Daoy (cell line): Measurements from ENCODE around the gene SLC2A4RG. TPM values are rescaled to one million over a fixed set of nuclear protein-coding genes. Genes with fewer than 3 reads are reported as not detected.

Experiments used
- DNase-seq: peaks from one replicate; pipeline ENCODE4 v3.0.0-alpha.2; 2015; ENCODE audit warnings: low read depth
- total RNA-seq: library from RNA; depleted of rRNA; stranded (reverse); fragments of >200 nt; shearing (Covaris generic); gene quantifications from 2 replicates; pipeline ENCODE4 v1.2.3, GENCODE V29; 2014

Gene SLC2A4RG
- total RNA-seq, 1 experiment from 2014 or later: 14.6 TPM

DNA sequence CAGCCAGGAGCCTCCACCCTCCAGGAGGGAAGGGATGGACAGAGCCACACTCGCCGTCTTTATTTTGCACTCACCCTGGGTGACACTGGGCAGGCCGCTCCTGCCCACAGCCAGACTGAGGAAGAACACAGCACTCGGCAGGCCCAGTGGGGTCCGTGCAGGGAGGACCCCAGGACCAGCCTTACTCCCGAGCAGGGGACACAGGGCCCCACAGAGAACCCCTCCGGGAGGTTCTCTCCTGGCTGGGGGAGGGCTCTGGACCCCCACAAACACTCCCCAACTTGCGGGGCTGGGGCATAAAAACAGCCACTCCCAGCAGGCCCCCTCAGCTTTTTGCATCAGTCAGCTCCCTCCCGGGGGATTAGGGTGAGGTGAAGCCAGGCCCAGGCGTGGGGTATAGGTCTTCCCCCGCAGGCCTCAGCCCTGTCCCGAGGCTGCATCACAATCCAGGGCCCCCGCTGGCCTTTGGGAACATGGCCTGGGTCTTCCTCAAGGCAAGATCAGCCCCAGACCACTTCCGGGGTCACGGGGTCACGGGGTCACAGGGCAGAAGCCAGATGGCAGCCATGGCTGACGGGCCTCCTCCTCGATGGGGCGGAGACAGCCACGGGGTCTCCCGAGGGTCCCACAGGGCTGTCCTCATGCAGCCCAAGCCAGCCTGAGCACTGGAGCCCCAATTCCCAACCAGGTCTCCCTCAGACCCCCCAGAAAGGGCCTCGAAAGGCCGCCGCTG lies 39.9 kb upstream of the SLC2A4RG start:
- DNase-seq: no peak

DNA sequence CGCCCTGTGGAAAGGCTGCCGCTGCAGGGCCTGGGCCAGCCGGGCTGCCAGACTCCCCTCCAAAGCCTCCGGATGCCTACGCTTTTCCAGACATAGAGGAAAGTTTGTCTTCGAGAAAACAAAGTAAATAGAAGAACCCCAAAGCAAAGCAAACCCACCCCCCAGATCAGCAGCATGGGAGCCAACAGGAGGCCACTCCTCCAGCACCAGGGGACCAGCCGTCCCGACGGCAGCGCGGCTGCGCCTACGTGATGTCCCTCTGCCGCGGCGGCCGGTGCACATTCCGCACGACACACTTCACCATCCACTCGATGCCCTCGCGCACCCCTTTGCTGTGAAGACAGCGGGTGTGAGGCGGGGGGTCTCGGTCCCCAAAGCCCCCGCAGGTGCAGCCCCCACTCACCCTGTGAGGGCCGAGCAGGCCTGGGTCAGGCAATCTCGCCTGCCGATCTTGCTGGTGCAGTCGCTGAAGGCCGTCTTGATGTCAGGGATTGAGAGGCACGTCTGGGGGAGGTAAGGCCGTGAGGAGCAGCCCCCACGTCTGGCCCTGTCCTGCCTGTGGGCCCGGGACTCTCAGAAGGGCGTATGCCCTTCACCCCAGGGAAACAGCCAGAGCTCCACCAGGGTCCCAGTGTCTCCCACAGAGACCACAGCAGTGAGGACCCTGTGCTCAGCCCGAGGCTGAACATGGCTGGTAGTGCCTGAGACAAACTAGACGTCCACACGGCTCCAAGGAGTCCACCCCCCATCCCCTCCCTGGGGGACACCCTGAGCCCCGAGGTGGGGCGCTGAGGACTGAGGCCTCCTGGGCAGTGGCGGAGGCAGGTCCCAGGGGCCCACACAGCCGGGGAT lies 39.2 kb upstream of the SLC2A4RG start:
- no peak for DNase-seq

DNA sequence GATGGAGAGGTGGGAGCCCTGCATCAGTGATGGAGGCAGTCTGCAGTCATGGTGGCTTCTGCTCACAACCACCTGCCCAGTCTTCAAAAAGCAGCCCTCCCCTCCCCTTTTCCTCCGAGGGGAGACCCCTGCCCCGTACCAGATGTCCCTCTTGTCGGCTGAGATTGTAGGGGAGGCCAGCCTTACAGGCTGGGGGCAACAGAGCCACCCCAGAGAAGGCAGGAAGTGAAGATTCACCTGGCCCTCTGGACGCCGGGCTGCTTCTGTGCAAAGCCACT lies 38.6 kb upstream of the SLC2A4RG start:
- DNase-seq: no peak

DNA sequence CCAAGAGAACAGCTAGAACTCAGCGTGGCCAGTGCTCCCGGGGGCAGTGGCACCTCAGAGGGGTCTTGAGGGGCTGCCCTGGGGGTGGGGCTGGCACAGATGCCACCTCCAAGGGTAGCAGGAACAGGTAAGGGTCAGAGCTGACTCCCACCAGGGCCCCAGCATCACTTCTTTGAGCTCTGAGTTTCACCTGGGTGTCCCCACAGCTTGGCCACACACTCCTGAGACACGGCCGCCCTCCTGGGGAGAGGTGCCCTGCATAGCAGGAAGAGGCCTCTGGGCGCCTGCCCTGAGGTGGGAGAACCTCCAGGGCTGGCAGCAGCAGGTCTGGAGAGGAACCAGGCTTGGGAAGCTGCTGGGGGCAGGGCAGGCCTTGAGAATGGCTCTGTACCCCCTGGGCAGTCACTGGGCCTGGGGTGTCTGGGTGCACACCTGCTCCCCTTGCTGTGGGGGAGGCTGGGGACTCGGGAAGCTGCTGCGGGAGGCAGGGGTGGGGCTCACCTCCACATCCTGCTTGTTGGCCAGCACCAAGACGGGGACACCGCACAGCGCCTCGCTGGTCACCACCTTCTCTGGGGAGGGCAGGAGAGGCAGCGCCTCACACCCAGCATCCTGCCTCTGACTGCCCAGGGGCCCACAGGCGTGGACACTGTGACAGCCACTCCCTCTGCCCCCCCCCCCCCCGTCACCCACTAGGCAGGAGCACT lies 38.1 kb upstream of the SLC2A4RG start:
- DNase-seq: no peak

DNA sequence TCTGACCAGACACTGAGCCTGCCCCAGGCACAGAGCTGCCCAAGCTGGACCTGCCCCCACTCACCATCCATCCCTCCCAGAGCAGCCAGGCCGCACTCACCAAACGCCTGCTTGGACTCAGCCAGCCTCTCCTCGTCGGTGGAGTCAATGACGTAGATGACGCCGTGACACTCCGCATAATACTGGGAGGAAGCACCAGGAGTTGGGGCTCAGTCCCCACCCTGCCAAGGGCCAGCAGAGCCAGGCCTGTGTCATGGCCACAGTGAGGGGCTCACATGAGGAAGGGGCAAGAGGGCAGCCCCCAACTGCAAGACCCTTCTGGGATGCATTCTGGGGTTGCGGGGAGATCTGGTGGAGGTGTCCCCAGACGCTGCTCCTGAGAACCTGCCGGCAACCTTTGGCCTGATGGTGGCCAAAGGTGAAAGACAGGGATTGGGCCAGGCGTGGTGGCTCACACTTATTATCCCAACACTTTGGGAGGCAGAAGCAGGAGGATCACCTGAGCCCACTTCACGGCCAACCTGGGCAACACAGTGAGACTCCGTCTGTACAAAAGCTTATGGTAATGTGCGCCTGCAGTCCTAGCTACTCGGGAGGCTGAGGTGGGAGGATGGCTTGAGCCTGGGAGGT lies 37.4 kb upstream of the SLC2A4RG start:
- DNase-seq: no peak

DNA sequence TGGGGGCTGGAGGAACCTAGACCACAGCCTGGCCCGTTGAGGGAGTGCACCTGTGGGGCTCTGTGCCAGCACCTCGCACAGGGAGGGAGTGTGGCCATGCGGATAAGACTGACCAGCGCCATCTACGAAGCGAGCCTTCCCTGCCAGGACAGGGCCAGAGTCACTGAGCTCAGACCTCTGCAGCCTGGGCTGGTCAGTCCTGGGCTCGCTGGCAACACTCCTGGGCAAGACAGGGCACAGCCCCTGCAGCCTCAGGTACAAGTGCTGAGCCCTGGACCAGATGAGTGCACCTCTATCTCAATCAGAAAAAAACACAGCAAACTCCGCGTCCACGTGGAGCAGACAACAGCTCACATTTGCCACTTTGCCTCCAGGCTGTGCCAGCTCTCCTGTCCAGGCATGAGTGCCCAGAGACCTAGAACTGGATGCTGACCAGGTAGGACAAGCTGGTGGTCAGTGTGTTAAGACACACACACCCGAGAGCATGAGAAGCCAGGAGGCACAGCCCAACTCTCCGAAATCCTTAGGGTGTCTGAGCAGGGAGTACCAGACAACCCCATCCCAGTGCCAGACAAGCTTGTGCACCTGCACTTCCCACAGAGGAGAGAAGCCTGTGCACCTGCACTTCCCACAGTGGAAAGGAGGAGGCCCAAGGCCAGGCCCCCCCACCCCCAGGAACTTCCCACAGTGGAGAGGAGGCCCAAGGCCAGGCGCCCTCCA lies 36.7 kb upstream of the SLC2A4RG start:
- no peak for DNase-seq

DNA sequence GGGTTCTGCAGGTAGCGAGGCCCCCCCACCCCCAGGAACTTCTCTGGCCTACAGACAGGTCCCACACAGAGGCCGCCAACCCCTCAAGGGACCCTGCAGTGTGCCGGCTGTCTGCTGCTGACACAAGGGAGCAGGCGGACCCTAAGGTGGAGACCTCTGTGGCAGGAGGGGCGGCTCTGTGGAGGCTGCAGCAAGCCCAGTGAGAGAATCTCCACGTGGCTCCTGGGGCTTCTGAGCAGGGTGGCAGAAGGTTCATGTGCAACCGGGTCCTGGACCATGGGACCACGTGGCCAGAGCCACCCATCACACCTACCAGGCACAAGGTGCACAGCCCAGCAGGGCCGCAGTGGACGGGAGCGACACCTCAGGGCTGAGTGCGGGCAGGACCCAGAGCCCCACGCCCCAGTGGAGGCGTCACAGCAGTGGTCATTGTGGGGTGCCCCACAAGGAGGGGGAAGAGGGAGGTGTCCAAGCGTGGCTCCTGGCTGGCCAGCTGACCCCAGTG lies 36.1 kb upstream of the SLC2A4RG start:
- no peak for DNase-seq

DNA sequence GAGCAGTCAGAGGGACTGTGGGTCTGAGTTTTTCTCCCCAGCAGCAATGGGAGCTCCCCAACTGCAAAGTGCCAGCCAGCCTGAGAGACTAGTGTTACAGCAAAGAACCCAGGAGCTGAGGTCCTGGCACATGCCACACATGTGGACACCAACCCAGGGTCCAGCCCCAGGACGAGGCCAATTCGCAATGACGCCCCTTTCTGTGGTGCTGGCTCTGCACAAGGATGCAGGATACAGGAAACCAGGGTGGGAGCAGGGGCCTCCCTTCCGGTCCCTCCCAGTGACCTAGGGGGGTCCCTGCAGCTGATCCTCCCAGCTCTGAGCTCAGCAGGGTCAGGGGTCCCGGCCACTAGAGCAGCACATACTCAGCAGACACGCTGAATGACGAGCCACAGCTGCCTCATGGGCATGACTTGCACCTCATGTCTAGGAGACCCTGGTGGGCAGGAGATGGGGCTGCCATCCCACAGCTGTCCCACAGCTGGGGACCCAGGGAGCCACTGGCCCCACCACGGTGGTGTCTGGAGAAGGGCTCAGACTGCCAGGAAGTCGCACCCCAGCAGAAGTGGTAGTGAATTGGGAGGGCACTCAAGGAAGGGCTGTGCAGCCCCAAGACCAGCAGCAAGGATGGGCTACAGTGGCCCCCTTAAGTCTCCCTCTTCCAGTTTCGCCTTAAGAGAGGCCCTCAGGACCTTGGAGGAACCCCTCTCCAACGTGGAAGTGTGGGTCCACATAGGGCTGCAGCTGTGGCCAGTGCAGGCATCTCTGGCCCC lies 35.4 kb upstream of the SLC2A4RG start:
- DNase-seq: no peak

DNA sequence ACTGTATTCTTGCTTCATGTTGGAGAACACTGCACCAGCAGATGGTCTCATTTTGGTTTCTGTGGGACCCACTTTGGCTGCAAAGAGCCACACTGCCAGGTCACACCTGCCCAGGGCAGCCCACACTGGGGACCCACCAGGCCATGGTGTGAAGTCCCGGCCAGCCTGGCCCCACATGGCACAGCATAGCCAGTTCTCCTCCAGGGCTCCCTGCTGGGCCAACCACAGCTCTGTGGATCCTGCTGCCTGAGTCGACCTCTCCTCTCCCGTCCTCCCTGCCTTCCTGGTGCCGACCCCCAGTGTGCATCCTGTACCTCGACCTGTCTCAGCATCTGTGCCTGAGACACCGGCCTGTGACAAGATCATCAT lies 34.8 kb upstream of the SLC2A4RG start:
- no peak for DNase-seq

DNA sequence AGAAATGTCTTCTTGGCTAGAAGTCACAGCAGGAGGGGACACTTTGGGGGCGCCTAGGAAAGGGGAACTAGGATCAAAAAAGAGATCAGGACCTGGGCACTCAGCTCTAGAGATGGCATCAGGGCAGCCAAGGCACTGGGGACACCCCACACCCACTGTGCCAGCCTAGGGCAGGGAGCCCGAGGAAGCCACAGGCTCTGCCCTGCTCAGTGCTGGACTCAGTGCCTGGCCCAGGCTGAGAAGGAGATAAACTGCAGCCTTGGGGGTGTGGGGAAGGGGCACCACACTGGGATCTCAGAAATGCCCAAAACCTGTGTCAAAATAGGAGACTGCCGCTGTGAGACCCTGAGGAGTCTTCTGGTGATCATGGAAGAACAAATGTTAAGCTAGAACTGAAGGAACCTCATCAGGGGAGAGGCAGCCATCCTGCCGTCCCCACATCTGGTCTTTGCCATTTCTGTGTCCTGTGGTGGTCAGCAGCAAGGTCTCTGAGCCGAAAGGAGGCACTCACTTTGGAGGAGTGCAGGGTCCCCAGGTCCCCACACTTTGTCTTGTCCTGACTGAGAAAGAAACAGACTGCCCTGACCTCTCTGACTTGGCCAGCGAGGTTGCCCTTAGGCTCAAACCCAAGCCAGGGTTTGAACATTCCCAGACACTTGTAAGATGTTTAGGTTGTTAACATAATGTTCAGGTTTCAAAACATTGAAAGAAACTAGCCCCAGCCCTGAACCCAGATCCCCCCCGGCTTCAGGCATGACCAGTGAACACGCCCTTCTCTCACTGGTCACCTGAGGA lies 34.1 kb upstream of the SLC2A4RG start:
- no peak for DNase-seq

DNA sequence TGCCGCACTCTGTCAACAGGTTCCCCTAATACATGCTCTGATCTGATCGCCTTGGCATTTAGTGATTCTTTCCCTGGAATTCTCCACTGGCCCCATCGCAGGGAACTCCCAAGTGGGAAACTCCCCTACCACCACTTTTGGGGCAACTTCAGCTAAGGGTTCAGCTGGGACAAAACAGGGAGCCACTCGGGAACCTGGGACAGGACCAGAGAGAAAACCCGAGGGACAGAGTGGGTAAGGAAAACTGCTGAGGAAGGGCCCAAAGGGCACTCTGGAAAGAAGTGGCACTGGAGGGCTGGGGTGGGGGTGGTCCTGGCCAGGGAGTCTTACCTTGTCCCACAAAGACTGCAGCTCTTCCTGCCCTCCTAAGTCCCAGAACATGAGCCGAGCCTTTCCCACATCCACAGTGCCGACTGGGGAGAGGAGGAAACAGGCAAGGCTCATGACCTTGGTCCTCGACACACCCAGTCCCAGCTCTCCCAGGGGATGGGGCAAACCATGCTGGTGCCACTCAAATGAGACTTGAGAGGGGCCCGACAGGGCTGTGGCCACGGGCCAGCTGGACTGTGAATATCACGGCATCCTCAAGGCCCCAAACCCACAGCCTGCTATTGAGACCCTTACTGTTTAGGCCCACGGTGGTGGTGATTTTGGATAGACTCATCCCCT lies 33.4 kb upstream of the SLC2A4RG start:
- DNase-seq: no peak

DNA sequence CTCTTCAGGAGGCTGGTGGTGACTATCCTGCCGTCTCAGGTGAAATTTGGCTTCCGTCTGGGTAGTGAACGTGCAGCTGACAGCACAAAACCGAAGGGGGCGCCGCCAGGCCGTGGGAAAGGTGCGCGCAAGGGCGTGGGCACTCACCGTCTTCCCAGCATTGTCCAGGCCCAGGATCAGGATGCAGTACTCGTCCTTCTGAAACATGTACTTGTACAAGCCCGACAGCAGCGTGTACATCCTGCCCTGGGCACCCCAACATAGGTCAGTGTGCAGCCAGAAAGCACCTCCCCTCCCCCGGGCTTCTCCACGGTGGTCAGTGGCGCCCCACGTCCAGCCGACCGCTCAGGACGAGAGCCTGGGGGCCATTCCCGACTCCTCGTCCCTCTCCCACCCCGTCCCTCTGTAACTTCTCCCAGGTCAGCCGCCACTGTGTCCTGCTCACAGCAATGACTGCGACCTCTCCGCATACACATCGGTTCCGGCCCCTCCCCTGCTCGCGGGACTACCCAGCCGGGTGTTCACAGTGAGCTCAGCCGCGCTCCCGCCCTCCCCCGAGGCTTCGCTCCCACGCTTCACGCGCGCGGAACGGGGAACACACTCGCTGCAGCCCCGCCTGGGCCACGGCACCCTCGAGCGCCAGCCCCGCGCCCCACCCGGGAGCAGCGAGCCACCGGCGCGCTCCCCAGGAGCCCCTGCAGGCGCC lies 32.6 kb upstream of the SLC2A4RG start:
- DNase-seq: peak; percentile 51

DNA sequence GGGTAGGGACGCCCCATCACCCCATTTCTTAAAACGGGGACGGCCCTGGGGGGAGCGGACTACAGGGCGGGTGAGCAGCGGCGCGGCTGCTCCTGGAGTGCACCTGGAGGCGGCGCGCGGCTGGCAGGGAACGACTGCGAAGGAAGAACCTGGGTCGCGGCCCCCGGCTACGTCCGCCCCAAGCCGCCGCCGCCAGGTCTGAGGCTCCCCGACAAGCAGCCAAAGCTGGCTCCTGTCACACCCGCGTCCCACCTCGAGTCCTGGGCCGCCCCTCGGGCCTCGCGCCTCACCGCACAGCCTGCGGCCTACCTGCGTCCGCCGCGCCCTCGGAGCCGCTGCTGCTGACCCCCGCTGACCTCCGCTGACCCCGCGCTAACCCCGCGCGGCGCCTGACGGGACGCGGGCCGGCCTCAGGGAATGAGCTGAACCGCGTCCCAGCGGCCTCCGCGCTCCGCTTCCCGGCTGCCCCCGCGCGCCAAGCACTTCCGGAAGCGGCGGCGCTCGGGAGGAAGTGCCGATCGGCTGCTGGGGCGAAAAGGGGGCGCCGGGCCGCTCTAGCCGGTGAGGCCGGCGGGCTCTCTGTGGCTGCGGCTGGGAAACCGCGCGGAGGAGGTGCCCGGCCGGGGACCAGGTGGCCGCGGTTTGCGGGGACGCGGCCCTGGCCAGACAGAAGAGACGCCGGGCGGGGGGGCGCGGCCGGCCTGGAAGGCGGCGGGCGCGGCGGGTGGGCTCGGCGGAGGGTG lies 31.8 kb upstream of the SLC2A4RG start, which contains the start of the genes ARFRP1 and ZGPAT:
ARFRP1 (minus strand) TSS at position 419 of the 743 bp plus-strand sequence. CDS start 885 bp downstream, outside the sequence.
ZGPAT (plus strand) TSS at position 482 of the 743 bp plus-strand sequence. CDS start 542 bp downstream, outside the sequence.
- peak; percentile 88 for DNase-seq

DNA sequence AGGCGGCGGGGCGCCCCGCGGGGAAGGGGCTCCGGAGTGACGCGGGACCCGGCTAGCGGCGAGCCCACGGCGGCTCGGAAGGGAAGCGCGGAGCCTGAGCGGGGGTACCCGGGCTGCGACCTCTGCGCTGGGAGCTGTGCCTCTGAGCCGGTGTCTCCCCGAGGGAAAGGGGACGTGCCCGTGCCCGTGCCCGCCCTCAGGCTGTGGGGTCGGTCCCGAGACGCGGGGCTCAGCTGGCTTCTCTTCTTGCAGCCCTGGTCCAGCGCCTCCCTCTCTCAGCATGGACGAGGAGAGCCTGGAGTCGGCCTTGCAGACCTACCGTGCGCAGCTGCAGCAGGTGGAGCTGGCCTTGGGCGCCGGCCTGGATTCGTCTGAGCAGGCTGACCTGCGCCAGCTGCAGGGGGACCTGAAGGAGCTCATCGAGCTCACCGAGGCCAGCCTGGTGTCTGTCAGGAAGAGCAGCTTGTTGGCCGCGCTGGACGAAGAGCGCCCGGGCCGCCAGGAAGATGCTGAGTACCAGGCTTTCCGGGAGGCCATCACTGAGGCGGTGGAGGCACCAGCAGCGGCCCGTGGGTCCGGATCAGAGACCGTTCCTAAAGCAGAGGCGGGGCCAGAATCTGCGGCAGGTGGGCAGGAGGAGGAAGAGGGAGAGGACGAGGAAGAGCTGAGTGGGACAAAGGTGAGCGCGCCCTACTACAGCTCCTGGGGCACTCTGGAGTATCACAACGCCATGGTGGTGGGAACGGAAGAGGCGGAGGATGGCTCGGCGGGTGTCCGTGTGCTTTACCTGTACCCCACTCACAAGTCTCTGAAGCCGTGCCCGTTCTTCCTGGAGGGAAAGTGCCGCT lies 31.1 kb upstream of the SLC2A4RG start:
- DNase-seq: no peak

DNA sequence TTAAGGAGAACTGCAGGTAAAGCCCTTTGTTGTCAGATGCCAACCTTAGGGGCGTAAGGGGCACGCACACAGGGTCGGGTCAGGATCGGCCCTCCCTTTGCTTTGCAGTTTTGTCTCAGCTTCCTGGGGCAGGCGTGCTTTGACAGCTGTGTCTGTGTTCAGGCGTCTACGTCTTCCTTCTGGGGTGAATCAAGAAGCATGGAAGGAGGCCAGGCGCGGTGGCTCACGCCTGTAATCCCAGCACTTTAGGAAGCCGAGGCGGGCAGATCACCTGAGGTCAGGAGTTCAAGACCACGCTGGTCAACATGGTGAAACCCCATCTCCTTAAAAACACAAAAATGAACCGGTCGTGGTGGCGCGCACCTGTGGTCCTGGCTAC lies 30.4 kb upstream of the SLC2A4RG start:
- no peak for DNase-seq

DNA sequence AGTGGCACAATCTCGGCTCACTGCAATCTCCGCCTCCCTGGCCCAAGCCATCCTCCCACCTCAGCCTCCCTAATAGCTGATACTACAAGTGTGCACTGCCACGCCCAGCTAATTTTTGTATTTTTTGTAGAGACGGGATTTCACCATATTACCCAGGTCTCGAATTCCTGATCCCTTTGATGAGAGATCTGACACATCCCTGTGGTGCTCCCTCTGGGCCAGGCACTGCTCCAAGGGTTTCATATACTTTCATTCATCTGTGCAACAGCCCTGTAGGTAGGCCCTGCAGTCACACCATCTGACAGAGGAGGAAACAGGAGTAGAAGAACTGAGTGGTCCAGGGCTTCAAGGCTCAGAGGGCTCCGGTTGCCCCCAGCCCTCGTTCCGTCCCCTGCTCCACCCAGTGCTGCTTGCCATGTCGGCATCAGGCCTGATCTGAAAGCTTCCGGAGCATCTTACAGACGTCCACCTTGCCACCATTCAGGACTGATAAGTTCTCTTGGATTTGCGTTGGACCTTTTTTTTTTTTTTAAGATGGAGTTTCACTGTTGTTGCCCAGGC lies 28.4 kb upstream of the SLC2A4RG start:
- no peak for DNase-seq
